ENCODE measurements around the gene INSM2. TPM values are rescaled to one million over a fixed set of nuclear protein-coding genes. Genes with fewer than 3 reads are reported as not detected.

The INSM2 gene
- total RNA-seq, 1 experiment from 2014 or later: 0.17 TPM

- DNase-seq (ENCODE audit: low read depth): no peak
Observed at GRCh38 chr14:35543006-35543405, 9.0 kb downstream of the INSM2 start.

DNA sequence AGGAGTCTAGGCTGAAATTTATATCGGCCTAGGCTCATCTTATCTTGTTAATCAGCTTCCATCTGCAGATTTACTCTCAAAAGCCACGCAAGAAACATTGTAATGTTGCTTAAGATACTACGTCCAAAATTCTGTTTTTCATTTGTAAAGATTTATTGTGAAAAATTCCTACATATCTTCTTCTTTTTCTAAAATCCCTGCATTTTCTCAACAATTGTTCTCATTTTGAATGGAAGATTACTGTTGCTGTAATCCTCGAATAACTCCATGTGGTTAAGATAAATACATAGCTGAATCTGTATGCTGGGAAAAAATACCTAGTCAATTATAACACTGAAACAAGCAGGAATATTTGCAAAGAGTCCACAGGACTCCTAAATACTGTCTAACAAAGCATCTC, 15.6 kb downstream of the INSM2 start:
- no peak for DNase-seq (ENCODE audit: low read depth)

GRCh38 chr14:35551081-35551480, 17.1 kb downstream of the INSM2 start:
- no peak for DNase-seq (ENCODE audit: low read depth)

DNA sequence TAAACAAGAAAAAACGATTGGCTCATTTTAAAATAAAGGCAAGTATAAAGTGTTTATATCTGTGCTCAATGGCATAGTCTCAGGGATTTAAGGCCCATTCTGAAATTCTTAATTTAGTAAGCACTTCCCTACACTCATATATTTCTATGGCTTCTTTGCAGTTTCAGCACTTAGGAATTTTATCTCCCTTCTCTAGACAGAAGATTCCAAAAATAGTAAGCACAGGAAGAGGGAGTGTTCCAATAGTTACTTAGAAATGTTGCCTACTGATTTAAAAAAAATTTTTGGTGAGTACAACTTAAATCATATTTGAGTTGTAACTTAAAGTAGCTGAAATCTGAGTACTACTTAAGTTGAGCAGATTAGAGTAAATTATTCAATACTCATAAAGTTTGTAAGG, 19.8 kb downstream of the INSM2 start:
- DNase-seq (ENCODE audit: low read depth): no peak

- DNase-seq (ENCODE audit: low read depth): no peak
Observed at GRCh38 chr14:35556548-35556947, 22.6 kb downstream of the INSM2 start.

GRCh38 chr14:35557221-35557747, 23.3 kb downstream of the INSM2 start:
- DNase-seq (ENCODE audit: low read depth): no peak

DNA sequence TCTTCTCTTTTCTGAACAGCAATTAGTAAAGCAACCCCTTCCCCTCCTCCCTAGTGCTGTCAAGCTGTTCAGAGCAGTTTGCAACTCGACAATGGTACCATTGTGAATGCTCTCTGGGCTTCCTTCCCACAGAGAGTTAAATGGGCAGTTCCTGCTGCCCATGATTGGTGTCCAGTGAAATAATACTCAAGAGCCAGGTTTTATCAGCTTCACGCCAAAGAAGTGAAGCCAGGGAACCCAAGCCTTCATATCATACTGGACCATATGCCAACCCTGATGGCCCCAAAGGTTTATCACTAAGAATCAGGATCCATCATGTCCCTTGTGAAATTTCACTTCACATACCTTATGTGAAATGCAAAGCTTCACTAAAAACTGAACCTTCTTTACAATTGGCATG, 24.7 kb downstream of the INSM2 start:
- no peak for DNase-seq (ENCODE audit: low read depth)

GRCh38 chr14:35565871-35566464, 32.0 kb downstream of the INSM2 start:
- DNase-seq (ENCODE audit: low read depth): no peak

DNA sequence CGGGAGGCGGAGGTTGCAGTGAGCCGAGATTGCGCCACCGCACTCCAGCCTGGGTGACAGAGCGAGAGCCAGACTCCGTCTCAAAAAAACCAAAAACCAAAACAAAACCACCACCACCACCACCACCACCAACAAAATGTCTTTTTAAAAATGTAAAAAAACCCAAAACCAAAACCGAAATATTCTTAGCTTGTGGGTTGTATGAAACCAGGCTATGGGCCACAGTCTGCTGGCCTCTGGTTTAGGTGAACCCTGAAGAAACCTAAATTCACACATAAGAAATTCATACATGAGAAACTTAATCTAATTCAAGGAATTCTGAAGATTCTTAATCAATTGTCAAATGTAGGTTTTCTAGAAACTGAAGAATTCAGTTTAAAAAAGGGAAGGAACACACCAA, 37.6 kb downstream of the INSM2 start:
- DNase-seq (ENCODE audit: low read depth): no peak

- DNase-seq (ENCODE audit: low read depth): no peak
Observed at GRCh38 chr14:35573911-35574310, 39.9 kb downstream of the INSM2 start.

DNA sequence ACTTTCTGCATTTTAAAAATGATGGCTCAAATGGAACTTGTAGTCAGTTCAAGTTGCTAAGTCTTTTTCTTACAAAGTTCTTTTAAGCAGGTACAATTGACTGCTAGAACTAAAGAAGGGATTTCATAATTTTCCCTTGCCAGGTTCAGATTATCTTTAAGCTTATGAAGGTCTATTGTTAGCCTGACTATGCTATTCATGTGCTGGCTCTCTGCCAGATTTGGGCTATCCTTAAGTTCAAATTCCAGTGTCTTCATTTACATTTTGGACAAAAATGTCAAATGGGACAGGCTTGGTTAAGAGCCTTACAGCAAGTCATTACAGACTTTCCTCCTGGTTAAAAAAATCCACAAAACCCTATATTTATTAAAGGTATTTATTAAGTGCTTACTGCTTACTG, 42.3 kb downstream of the INSM2 start:
- DNase-seq (ENCODE audit: low read depth): no peak

DNA sequence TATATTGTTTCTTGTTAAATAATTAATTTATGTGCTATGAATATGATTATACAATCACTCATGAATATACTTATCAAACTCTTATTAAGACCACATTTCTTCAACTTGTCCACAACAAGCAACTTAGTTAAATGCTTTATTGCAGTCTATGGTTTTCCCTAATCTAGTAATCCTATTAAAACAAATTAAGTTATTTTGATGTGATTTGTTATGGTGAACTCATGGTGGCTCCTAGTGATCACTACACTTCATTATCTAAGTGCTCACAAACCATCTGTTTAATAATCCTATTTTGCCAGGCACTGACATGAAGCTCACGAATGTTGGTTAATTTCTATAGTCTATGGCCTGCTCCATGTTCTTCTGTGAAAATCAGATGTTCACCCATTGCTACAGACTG, 42.9 kb downstream of the INSM2 start:
- DNase-seq (ENCODE audit: low read depth): no peak

DNA sequence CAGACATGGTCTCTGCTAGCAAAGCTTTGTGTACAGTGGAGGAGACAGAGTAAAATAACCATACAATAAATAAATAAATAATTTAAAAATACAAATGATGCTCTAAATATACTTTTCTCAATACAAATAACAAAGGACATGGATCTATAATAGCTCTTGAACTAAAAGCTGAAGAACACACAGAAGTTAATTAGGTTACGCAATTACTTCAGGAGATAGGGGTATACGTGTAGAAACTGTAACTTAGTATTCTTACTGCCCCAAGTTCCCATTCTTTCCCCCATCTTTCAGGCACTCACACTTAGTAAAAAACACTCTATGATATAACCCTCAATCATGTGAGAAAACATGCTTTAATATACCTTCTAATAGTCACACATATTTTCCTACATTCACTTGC, 44.2 kb downstream of the INSM2 start:
- no peak for DNase-seq (ENCODE audit: low read depth)

DNA sequence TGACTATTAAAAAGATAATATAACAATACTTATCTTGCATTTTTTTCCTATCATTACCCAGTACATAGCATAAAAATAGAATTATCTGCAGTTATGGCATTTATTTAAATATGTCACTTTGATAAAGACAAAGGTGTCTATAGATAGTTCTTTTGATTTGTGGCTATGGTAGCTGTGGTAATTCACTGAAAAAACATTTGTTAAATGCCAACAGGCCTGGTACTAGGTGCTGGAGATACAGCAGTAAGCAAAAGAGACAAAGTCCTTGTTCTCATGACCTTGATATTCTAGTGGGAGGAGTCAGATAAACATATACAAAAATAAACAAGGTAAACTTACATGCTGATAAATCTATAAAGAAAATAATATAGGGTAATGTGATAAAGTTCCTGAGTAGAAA, 44.7 kb downstream of the INSM2 start:
- DNase-seq (ENCODE audit: low read depth): no peak

Other genes starting within 250 kb of the INSM2 start
- gene PSMA6, start 241.8 kb upstream of the INSM2 start, total RNA-seq (2014; rRNA removed; shearing (Covaris generic)): 865 and 878 TPM in 2 replicates
- 259 and 298 TPM in 2 replicates for gene NFKBIA, start 129.4 kb upstream of the INSM2 start, total RNA-seq (2014; rRNA removed; shearing (Covaris generic))